ENCODE data around the gene TMEM114. TPM values are rescaled to one million over a fixed set of nuclear protein-coding genes. Genes with fewer than 3 reads are reported as not detected.
A peak's percentile ranks its signal among the peaks of the same experiment; 100 is the strongest.

The TMEM114 gene
- total RNA-seq, 1 donor: not detected

DNA sequence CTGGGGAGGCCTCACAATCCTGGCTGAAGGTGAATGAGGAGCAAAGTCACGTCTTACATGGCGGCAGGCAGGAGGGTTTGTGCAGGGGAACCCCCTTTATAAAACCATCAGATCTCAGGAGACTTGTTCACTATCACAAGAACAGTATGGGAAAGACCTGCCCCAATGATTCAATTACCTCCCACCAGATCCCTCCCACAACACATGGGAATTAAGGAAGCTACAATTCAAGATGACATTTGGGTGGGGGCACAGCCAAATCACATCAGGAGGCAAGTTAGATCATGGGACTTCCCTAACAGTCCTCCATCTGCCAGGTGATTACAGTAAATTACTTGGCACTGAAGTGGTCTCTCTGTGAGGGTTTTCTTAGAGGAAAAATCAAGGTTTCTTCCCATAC, 5.3 kb downstream of the TMEM114 start:
- Histone ChIP-seq H3K27ac (ENCODE audit: low read depth, low read length) (no peak overlapping the region), H3K79me2 (ENCODE audit: insufficient read depth, low read length) (no peaks in the 10 kb centered on the region), H3K9me3 (ENCODE audit: low read depth, low read length) (no peaks in the 10 kb centered on the region), H3K4me3 (ENCODE audit: insufficient read depth, low read length) (no peak overlapping the region), H3K27me3 (ENCODE audit: insufficient read depth, low read length) (peaks cover 17% of the 10 kb centered on the region), H3K36me3 (ENCODE audit: insufficient read depth, low read length) (no peaks in the 10 kb centered on the region), H3K4me2 (ENCODE audit: insufficient read depth, low read length) (no peak overlapping the region), H4K20me1 (ENCODE audit: insufficient read depth, low read length) (no peaks in the 10 kb centered on the region), H3K4me1 (ENCODE audit: insufficient read depth, low read length) (no peaks in the 10 kb centered on the region), H2AFZ (ENCODE audit: low read length) (no peak overlapping the region)
- TF ChIP-seq, protein P1, sequence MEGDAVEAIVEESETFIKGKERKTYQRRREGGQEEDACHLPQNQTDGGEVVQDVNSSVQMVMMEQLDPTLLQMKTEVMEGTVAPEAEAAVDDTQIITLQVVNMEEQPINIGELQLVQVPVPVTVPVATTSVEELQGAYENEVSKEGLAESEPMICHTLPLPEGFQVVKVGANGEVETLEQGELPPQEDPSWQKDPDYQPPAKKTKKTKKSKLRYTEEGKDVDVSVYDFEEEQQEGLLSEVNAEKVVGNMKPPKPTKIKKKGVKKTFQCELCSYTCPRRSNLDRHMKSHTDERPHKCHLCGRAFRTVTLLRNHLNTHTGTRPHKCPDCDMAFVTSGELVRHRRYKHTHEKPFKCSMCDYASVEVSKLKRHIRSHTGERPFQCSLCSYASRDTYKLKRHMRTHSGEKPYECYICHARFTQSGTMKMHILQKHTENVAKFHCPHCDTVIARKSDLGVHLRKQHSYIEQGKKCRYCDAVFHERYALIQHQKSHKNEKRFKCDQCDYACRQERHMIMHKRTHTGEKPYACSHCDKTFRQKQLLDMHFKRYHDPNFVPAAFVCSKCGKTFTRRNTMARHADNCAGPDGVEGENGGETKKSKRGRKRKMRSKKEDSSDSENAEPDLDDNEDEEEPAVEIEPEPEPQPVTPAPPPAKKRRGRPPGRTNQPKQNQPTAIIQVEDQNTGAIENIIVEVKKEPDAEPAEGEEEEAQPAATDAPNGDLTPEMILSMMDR (IDR thresholded peaks at IDR 0.05; ENCODE audit: extremely low read depth, low read depth, low read length): no peak
- no peak for DNase-seq (ENCODE audit: insufficient read length, low spot score, missing footprints)

DNA sequence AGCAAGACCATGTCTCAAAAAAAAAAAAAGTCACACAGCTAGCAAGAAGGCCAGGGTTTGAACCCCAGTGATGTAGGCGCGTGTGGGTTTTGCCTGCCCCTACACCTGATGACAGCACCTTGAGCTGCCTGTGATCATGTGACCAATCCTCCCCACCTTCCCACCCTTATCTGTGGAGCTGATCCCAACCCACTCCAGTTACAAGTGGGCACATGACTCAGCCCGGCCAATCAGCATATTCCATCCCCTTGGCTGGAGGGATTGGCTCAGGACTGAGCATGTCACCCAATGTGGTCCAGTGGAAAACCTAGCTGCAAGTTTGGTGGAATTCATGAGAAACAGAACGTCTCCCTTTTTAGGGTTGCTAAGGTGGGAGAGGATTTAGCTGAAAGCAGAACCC, 6.6 kb downstream of the TMEM114 start:
- no peak for DNase-seq (ENCODE audit: insufficient read length, low spot score, missing footprints)
- no peak overlapping the region for H3K4me2 ChIP-seq (ENCODE audit: insufficient read depth, low read length)
- H3K4me3 ChIP-seq (ENCODE audit: insufficient read depth, low read length): no peak overlapping the region

DNA sequence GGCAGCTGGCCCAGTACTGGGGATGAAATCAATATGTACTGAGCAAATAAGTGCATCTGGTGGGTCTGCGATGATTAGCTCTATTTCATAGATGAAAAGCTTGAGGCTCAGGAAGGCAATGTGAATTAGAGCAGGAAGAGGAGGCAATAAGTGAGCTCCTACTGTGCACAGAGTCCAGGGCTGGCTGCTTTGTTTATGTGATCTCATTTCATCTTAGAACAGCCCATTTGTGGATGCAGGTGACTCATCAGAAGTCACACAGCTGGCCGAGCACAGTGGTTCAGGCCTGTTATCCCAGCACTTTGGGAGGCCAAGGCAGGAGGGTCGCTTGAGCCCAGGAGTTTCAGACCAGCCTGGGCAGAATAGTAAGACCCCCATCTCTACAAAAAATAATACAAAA, 7.1 kb downstream of the TMEM114 start:
- H3K9me3 ChIP-seq (ENCODE audit: low read depth, low read length): no peaks in the 10 kb centered on the region
- no peaks in the 10 kb centered on the region for H4K20me1 ChIP-seq (ENCODE audit: insufficient read depth, low read length)
- no peaks in the 10 kb centered on the region for H3K79me2 ChIP-seq (ENCODE audit: insufficient read depth, low read length)
- no peak overlapping the region for H3K4me3 ChIP-seq (ENCODE audit: insufficient read depth, low read length)
- H3K36me3 ChIP-seq (ENCODE audit: insufficient read depth, low read length): no peaks in the 10 kb centered on the region
- H2AFZ ChIP-seq (ENCODE audit: low read length): no peak overlapping the region
- no peaks in the 10 kb centered on the region for H3K27me3 ChIP-seq (ENCODE audit: insufficient read depth, low read length)
- H3K4me1 ChIP-seq (ENCODE audit: insufficient read depth, low read length): no peaks in the 10 kb centered on the region
- no peak overlapping the region for H3K27ac ChIP-seq (ENCODE audit: low read depth, low read length)
- TF ChIP-seq, protein P1 (IDR thresholded peaks at IDR 0.05; ENCODE audit: extremely low read depth, low read depth, low read length): no peak
- DNase-seq (ENCODE audit: insufficient read length, low spot score, missing footprints): no peak
- H3K4me2 ChIP-seq (ENCODE audit: insufficient read depth, low read length): no peak overlapping the region

More for the DNA sequence above, 6.6 kb downstream of the TMEM114 start:
- TF ChIP-seq, protein P1 (IDR thresholded peaks at IDR 0.05; ENCODE audit: extremely low read depth, low read depth, low read length): no peak
- Histone ChIP-seq H3K79me2 (ENCODE audit: insufficient read depth, low read length) (no peaks in the 10 kb centered on the region), H3K27me3 (ENCODE audit: insufficient read depth, low read length) (peaks cover 5% of the 10 kb centered on the region), H3K27ac (ENCODE audit: low read depth, low read length) (no peak overlapping the region), H3K36me3 (ENCODE audit: insufficient read depth, low read length) (no peaks in the 10 kb centered on the region), H2AFZ (ENCODE audit: low read length) (no peak overlapping the region), H3K9me3 (ENCODE audit: low read depth, low read length) (no peaks in the 10 kb centered on the region), H4K20me1 (ENCODE audit: insufficient read depth, low read length) (no peaks in the 10 kb centered on the region), H3K4me1 (ENCODE audit: insufficient read depth, low read length) (no peaks in the 10 kb centered on the region)

DNA sequence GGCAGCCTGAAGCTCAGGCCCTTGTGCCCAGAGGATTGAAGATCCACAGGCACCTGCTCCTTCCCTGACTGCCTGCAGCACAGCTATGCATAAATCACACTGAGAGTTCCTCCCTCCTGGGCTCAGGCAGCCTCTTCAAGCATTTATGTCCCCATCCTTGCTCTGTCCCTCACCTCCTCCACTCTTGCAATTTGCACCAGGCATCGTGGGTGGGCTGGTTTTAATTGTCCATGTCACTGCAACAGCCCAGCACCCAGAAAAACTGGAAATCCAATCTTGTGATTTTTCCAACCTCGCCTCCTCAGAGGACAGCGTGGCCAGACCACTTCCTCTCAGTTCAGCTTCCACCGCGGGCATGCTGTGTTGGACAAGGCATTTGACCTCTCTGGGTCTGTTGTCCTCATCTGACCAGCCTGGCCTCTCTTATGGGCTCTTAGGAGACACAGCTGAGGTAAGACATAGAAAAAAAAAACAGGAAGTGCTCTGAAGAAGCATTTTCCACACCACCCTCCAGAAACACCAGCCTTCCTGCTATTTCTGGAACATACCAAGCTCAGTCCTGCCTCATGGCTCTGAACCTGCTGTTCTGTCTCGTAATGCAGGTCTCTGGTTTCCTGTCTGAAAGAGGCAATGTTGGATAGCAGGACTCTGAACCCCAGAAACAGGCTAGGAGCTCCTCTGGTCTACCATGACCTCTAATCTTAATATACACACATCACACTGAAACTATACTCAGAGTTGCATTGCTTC, 8.3 kb downstream of the TMEM114 start:
- TF ChIP-seq, protein P1 (IDR thresholded peaks at IDR 0.05; ENCODE audit: extremely low read depth, low read depth, low read length): no peak
- Histone ChIP-seq H3K27ac (ENCODE audit: low read depth, low read length) (no peak overlapping the region), H4K20me1 (ENCODE audit: insufficient read depth, low read length) (no peaks in the 10 kb centered on the region), H2AFZ (ENCODE audit: low read length) (no peak overlapping the region), H3K79me2 (ENCODE audit: insufficient read depth, low read length) (no peaks in the 10 kb centered on the region), H3K4me3 (ENCODE audit: insufficient read depth, low read length) (no peak overlapping the region), H3K36me3 (ENCODE audit: insufficient read depth, low read length) (no peaks in the 10 kb centered on the region), H3K27me3 (ENCODE audit: insufficient read depth, low read length) (no peaks in the 10 kb centered on the region), H3K9me3 (ENCODE audit: low read depth, low read length) (no peaks in the 10 kb centered on the region), H3K4me1 (ENCODE audit: insufficient read depth, low read length) (no peaks in the 10 kb centered on the region), H3K4me2 (ENCODE audit: insufficient read depth, low read length) (no peak overlapping the region)
- peak; percentile 73 for DNase-seq (ENCODE audit: insufficient read length, low spot score, missing footprints)

Data from osteoblast (primary cell).